Spinal cord (tissue), 10 donors: ENCODE results near the gene THBS3. TPM values are rescaled to one million over a fixed set of nuclear protein-coding genes. Genes with fewer than 3 reads are reported as not detected.
"Not testable (repeated sequence)": the region's sequence is repeated elsewhere in the genome, so short reads cannot be mapped to it uniquely, and the experiment has no call there.

Experiments
- DNase-seq, 6 donors: peaks; one replicate each; pipeline versions ENCODE4 v3.0.0 to v3.0.0-alpha.2; 2013 to 2015; ENCODE audit warnings: low spot score in 6 of 6, low read depth in 4 of 6
- H3K27ac ChIP-seq: one replicate; pipeline ENCODE4 v1.5.1; 2013; ENCODE audit warnings: low read depth, low read length, control low read depth
- H3K27me3 ChIP-seq: one replicate; pipeline ENCODE4 v1.6.1; 2013; ENCODE audit warnings: low read length; ENCODE audit not compliant: control insufficient read depth, insufficient read depth
- H3K36me3 ChIP-seq: one replicate; pipeline ENCODE4 v1.6.1; 2013; ENCODE audit warnings: low read length; ENCODE audit not compliant: control insufficient read depth, insufficient read depth
- H3K4me1 ChIP-seq: one replicate; pipeline ENCODE4 v1.6.1; 2013; ENCODE audit warnings: low read length; ENCODE audit not compliant: control insufficient read depth, insufficient read depth
- H3K4me3 ChIP-seq: one replicate; pipeline ENCODE4 v1.5.1; 2013; ENCODE audit warnings: low read depth, low read length, control low read depth
- H3K9me3 ChIP-seq: one replicate; pipeline ENCODE4 v1.6.1; 2013; ENCODE audit warnings: low read length; ENCODE audit not compliant: control insufficient read depth, insufficient read depth
- WGBS: methylation state at CpG from one replicate; pipeline ENCODE4 v1.1.5; 2013; ENCODE audit warnings: missing lambda C conversion rate; ENCODE audit not compliant: insufficient coverage; 5-methylcytosine and 5-hydroxymethylcytosine counted together
- polyA plus RNA-seq, 2 donors: library from polyadenylated mRNA; unstranded; fragments of 120-200 nt; gene quantifications; one replicate each; pipeline ENCODE4 v1.2.1, GENCODE V29; 2013; ENCODE audit not compliant: insufficient read length in 2 of 2
- total RNA-seq, 2 donors: library from RNA; depleted of rRNA in 1 of 2; stranded (reverse); fragments of 120-200 nt in 1 of 2; fragments of >200 nt in 1 of 2; gene quantifications; one replicate each; pipeline versions ENCODE4 v1.2.3 to v1.2.4, GENCODE V29; 2013 to 2014
- donor health status: healthy.

The THBS3 gene
- total and polyA plus RNA-seq, 4 donors = 18.2 to 57.6 (median 36.8) TPM

GRCh38 chr1:155250633-155251449 is 43.1 kb upstream of the THBS3 start:
- H3K36me3 ChIP-seq = peaks cover 61% of the 10 kb centered on the region
- 15% methylated on average over 23 of the region's 23 CpGs for WGBS
- no peaks in the 10 kb centered on the region for H3K27me3 ChIP-seq
- H3K27ac ChIP-seq = no peak overlapping the region
- H3K4me1 ChIP-seq = peaks cover 49% of the 10 kb centered on the region
- peak overlapping the region; percentile 50 for H3K4me3 ChIP-seq
- no peaks in the 10 kb centered on the region for H3K9me3 ChIP-seq
- DNase-seq = peak in 3 of 6 donors; percentile 86 to 97 (median 96)

DNA sequence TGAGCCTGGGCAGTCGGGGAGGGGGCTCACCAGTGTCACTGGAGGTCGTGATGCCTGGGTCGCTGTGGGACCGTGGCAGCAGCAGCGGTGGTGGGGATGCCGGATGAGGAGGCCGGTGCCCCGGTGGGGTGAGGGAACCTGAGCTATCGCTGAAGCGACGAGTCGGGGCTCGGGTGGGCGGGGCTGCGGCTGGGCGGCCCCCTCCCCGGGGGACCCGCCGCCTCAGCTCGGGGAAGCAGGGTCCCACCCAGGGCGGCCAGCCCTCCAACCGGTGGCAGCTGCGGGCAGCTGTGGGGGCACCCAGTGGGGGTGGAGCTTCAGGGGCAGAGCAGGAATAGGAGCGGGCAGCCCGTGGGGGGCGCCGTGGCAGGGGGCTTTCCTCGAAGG is 42.5 kb upstream of the THBS3 start:
- Histone ChIP-seq H3K36me3 (peaks cover 58% of the 10 kb centered on the region), H3K4me1 (peaks cover 45% of the 10 kb centered on the region), H3K27ac (no peak overlapping the region), H3K9me3 (no peaks in the 10 kb centered on the region), H3K4me3 (peak overlapping the region; percentile 50), H3K27me3 (no peaks in the 10 kb centered on the region)
- no peak for DNase-seq
- 30% methylated on average over 24 of the region's 28 CpGs for WGBS

- no peaks in the 10 kb centered on the region for H3K9me3 ChIP-seq
- DNase-seq = no peak
- peaks cover 38% of the 10 kb centered on the region for H3K4me1 ChIP-seq
- WGBS = 91% methylated on average over 24 of the region's 26 CpGs
- H3K36me3 ChIP-seq = peaks cover 52% of the 10 kb centered on the region
- H3K27me3 ChIP-seq = no peaks in the 10 kb centered on the region
- H3K27ac ChIP-seq = no peak overlapping the region
- no peak overlapping the region for H3K4me3 ChIP-seq
Observed at GRCh38 chr1:155247667-155248553, 40.2 kb upstream of the THBS3 start.

- Histone ChIP-seq H3K36me3 (peaks cover 48% of the 10 kb centered on the region), H3K4me1 (peaks cover 37% of the 10 kb centered on the region)
- not testable (repeated sequence) for H3K27ac ChIP-seq, DNase-seq, H3K4me3 ChIP-seq, H3K27me3 ChIP-seq, H3K9me3 ChIP-seq
- WGBS = no CpG with 5 or more reads among the region's 3 CpGs
Observed at GRCh38 chr1:155246796-155247195, 39.1 kb upstream of the THBS3 start.

GRCh38 chr1:155245163-155245524 is 37.4 kb upstream of the THBS3 start:
- H3K27ac ChIP-seq = peak overlapping the region; percentile 93
- peaks cover 29% of the 10 kb centered on the region for H3K4me1 ChIP-seq
- no peak for DNase-seq
- H3K9me3 ChIP-seq = no peaks in the 10 kb centered on the region
- 0% methylated on average over 1 of the region's 8 CpGs for WGBS
- no peaks in the 10 kb centered on the region for H3K27me3 ChIP-seq
- H3K36me3 ChIP-seq = peaks cover 33% of the 10 kb centered on the region
- H3K4me3 ChIP-seq = peak overlapping the region; percentile 82

DNA sequence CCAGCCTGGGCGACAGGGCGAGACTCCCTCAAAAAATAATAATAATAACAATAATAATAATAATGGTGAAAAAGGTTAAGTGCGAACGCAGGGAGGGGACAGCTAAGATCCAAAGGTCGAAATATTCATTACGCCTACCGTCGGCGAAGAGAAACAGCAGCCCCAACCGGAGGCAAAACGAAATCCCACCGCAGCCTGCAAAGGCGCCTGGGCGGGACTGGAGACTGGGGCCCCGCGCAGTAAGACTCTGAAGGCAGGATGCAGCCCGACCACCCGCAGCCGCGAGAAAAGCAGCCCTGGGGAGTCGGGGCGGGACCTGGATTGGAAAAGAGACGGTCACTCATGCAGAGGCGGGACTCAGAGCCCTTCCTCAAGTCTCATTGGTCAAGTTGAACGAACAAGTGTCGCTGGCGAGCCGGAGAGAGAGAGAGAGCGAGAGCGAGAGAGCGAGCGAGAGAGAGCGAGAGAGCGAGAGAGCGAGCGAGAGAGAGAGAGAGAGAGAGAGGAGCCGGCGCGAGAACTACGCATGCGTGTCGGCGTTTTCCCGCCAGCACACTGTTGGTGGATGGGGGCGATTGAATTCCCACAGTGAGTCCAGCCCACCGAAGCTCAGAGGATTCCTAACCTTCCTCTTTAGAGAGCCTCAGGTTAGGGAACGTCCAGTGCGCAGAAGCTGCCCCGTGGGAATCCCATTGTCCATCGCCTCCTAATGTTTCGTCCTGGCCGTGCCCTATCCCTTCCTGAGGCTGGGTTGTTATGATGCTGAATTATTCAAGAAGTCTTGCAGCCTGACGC is 36.9 kb upstream of the THBS3 start:
- DNase-seq = peak; percentile 96 to 100 (median 99)
- under 1% methylated on average over 51 of the region's 53 CpGs for WGBS
- peaks cover 28% of the 10 kb centered on the region for H3K36me3 ChIP-seq
- peak overlapping the region; percentile 93 for H3K27ac ChIP-seq
- peak overlapping the region; percentile 82 for H3K4me3 ChIP-seq
- no peaks in the 10 kb centered on the region for H3K27me3 ChIP-seq
- no peaks in the 10 kb centered on the region for H3K9me3 ChIP-seq
- H3K4me1 ChIP-seq = peaks cover 31% of the 10 kb centered on the region

- DNase-seq = no peak
- H3K4me3 ChIP-seq = no peak overlapping the region
- H3K27me3 ChIP-seq = no peaks in the 10 kb centered on the region
- H3K27ac ChIP-seq = no peak overlapping the region
- H3K36me3 ChIP-seq = peaks cover 18% of the 10 kb centered on the region
- H3K4me1 ChIP-seq = peaks cover 31% of the 10 kb centered on the region
- H3K9me3 ChIP-seq = no peaks in the 10 kb centered on the region
- 61% methylated on average over 3 of the region's 3 CpGs for WGBS
Observed at GRCh38 chr1:155242805-155243358, 35.2 kb upstream of the THBS3 start.

GRCh38 chr1:155241841-155242264 is 34.2 kb upstream of the THBS3 start:
- peaks cover 16% of the 10 kb centered on the region for H3K36me3 ChIP-seq
- H3K4me1 ChIP-seq = peaks cover 31% of the 10 kb centered on the region
- H3K9me3 ChIP-seq = no peaks in the 10 kb centered on the region
- H3K4me3 ChIP-seq = no peak overlapping the region
- no peaks in the 10 kb centered on the region for H3K27me3 ChIP-seq
- no peak for DNase-seq
- 66% methylated on average over 3 of the region's 4 CpGs for WGBS
- peak overlapping the region; percentile 15 for H3K27ac ChIP-seq
